HPDE6-E6E7 (cell line): ENCODE data around the gene NANS.

Source experiments
- DNase-seq: peaks from one replicate; pipeline ENCODE4 v3.0.0; 2011; ENCODE audit warnings: missing footprints; ENCODE audit errors: extremely low spot score

Gene NANS

DNA sequence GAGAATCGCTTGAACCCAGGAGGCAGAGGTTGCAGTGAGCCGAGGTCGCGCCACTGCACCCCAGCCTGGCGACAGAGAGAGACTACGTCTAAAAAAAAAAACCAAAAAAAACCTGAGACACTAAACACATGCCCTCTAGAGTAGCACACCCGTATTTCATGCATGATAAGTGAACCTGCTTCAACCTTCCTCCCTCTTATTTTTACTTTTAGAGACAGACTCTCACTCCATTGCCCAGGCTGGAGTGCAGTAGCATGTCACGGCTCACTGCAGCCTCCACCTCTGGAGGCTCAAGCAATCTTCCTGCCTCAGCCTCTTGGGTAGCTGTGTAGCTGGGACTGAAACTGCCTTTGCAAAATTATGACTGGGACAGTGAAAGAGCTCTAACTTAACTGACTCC lies 17.6 kb upstream of the NANS start:
- DNase-seq = no peak

DNA sequence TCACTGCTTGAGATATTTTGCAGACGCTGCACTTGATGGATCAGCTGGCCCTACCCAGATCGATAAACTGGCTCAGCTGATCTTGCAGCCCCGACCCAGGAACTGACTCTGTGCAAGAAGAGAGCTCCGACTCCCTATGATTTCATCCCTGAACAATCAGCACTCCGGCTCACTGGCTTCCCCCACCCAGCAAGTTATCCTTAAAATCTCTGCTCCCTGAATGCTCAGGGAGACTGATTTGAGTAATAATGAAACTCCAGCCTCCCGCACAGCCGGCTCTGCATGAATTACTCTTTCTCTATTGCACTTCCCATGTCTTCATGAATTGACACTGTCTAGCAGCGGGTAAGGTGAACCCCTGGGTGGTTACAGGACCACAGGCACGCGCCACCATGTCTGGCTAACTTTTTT lies 16.9 kb upstream of the NANS start:
- DNase-seq = no peak

DNA sequence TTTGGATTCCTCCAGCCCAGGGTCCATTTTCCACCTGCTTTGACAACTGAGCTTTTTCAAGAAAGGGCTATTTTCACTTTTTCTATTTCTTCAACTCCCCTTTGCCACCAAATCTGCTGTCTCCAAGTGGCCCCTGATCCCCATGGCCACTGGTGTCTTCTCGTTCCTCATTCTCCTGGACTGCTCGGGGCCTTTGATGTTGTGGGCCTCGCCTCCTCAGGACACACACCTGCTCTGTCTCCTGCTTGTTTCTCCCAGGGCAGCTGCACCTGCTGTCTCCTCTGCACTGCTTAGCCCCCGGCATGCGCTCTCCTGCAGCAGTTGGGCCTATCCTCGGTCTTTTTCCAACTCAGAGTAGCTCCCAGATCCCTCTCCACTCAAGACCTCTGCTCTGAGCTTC lies 16.3 kb upstream of the NANS start:
- DNase-seq = no peak

DNA sequence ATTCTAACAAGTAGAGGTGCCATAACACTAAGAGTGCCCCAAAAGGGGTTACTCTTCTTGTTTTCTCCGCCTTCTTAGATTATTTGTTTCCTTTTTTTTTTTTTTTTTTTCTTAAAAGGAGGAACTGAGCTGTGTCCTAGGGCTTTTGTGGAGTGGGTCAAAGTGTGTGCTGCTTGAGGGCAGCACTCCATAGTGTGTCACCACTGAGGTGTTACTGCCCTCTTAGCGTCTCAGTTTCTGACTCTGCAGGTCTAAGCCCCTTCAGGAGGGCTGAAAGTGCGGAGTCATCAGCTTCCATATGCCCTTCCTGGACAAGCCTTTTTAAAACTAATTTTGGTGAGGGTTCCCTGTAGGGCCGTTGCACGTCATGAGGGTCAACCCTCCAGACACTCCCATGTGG lies 12.6 kb upstream of the NANS start:
- no peak for DNase-seq

DNA sequence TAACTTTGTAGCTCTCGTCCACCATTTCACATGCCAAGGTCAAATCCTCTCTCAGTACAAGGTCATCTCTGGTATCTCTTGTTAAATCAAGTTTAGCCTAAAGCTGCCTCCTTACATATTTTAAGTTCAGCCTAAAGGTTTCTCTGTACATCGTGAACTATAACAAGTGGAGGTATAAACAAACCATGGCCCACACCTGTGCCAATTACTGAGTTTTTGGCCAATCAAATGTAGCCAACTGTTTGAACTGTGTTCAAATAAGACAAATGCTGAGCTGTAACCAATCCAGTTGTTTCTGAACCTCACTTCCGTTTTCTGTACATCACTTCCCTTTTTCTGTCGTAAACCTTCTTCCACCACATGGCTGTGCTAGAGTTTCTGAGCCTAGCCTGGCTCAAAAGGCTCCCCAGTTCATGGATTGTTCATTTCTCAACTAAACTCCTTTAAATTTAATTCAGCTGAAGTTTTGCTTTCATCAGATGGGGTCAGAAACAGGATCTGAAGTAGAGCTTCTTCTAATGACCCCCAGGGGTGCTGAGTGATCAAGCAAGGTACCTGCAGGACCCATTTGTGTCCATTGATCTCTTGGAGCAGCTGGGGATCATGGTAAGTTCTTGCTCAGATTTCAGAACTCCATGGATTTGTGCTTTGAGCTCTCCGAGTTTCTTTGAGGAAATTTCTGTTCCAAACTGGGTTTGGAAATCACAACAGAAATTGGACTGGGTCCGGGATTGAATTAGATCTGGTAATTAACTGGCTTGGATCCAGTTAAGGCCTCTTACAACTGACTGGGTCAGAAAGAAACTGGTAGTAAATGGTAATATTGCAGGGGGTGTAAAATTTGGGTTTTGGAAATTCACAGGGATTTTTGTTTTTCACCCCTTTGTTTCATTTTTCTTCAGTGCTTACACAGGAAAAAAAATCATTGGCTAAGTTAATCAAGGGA lies 11.0 kb upstream of the NANS start:
- DNase-seq = no peak

DNA sequence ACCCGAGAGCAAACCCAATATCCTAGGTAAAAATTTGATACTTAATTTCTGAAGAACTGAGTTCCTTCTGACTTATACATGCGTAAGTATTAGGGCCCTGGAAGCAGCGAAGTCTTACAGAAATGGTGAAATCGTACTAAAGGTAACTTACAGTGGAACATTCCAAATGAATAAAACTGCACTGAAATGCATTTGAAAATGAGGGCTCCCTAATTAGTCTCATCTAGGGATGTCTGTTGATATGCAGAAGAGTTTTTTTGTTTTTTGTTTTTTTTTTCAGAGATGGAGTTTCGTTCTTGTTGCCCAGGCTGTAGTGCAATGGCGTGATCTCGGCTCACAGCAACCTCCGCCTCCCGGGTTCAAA lies 10.4 kb upstream of the NANS start:
- DNase-seq = no peak

DNA sequence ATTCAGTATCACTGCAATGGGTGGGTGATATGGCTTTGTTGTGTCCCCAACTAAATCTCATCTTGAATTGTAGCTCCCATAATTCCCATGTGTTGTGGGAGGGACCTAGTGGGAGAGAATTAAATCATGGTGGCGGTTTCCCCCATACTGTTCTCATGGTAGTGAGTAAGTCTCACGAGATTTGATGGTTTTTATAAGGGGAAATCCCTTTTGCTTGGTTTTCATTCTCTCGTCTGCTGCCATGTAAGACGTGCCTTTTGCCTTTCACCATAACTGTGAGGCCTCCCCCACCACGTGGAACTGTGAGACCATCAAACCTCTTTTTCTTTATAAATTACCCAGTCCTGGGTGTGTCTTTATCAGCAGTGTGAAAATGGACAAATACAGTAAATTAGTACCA lies 9.5 kb upstream of the NANS start:
- no peak for DNase-seq

DNA sequence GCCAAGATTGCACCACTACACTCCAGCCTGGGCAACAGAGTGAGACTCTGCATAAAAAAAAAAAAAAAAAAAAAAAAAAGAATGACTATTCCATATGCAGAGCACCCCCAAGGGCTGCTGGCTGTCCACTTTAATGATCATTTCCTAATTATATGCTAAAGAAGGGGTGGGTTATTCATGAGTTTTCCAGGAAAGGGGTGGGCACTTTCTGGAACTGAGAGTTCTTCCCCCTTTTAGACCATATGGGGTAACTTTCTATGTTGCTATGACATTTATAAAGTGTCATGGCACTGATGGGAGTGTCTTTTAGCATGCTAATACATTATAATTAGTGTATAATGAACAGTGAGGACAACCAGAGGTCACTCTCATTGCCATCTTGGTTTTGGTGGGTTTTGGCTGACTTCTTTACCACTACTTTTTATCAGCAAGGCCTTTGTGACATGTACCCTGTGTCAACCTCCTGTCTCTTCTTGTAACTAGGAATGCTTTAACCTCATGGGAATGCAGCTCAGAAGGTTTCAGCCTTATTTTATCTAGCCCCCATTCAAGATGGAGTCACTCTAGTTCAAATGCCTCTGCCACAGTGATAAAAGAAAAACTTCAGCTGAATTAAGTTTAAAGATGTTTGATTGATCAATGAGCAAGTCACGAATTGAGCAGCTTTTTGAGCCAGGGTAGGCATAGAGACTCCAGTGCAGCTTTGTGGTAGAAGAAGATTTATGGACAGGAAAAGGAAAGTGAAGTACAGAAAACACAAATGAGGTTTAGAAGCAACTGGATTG lies 7.1 kb upstream of the NANS start:
- no peak for DNase-seq

DNA sequence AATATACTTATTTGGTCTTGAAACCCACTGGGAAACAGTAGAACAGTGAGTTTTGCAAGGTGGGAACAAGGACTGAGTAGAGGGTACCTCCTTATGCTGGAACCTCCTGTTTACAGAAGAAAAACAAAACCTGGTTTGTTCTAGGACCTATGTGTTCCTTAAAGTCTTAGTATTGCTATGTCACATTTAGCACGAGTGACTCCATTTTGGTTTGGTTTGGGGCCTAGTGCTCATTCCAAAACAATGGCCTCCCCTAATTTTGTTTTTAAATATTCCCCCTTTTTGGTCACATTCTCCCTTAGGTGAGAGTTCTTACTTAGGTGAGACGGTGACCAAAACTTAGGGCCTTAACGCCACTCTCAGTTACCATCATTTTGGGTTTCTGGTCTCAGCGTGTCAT lies 6.2 kb upstream of the NANS start:
- no peak for DNase-seq

DNA sequence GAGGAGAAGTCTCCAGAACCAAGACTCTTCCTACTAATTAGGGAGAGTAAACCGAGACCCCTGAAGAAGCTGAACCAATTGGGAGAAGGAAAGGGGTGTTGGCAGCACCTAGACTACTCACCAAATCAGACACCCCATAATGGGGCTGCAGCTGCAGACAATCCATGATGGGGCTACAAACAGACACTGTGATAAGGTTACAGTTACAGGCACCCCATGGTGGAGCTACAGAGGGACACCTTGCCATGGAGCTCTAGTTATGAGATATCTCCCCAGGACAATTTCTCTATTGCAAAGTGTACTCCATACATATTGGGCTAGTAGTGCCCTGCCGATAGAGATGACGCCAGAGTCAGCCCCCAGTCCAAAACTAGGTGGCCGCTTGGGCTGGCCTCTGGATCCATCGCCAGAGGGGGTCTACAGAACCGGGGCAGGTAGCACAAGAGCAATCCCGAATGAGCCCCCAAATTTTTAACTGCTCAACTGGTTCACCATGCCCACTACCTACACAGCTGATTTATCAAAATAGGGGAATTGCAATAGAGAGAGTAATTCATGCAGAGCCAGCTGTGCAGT lies 2.1 kb upstream of the NANS start:
- DNase-seq = no peak

DNA sequence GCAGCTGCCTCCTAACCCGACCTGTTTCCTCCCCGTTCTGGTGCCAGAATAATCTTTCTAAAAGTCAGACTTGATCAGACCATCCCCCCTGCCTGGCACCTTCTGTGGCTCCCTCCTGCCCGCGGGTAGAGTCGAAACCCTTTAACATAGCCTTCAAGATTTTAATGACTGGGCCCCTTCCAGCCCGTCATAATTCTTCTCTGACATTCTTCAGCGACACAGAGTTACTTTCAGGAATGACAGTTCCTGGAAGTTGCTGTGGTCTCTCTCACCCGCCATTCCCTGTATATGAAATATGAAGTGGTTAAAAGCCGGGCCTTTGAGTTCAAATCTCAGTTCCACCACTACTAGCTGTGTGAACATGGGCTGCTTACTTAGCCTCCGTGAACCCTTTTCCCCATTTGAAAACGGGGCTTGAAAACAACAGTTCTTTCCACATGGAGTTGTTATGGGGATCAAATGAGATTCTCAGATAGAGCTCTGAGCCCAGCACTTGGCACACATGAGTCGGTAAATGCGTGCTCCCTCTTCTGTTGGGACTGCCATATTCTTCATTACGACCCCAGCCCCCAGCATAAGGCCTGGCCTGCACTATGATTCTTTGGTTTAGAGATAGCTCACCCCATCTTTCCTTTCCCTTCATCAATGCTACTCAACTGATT lies 737 bp downstream of the NANS start:
- DNase-seq = no peak

DNA sequence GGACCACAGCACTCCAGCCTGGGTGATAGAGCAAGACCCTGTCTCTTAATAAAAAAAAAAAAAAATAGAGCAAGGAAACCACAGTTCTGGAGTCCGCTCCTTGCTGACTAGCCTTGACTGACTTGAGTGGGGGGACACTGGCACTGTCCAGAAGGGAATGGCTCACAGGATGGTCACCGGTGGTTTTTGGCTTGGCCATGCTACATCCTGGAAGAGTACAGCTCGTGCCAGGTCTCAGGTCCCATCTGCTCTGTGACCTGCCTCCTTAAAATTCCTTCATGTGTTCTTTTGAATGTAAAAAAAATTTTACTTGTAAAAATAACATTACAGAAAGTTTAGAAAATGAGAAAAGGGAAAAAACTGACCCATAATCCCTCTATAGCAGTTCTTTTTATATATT lies 5.6 kb downstream of the NANS start:
- DNase-seq = no peak

DNA sequence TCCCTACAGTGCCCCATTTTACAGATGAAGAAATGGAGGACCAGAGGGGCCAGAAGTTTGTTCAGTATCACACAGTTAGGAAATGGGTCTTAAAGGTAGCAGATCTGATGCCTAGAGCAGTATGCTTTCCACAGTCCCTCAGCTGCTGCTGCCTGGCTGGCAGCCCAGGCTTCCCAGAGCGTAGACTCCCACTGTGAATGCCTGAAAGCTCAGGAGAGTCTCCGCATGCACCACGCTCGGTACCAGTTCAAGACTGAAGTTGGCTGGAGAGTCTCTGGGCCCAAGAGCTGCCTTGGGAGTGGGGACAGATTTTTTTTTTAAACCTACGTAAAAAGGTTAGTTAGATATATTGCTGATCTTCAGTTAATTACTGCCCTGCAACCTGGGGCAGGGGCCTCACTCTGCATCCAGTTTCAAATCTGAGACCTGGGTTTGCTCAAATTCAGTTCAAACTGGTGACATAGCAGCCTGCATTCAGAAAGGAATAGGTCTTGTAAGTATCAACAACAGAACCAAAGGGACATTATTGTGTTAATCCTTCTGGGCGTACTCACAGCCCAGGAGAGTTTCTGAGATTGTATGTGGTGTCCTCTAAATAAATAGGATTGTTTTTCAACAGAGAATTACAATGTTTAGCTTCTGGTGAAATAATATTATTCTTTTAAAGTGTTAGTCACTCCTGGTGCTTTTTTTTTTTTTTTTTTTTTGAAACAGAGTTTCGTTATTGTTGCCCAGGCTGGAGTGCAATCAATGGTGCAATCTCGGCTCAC lies 8.3 kb downstream of the NANS start:
- no peak for DNase-seq

DNA sequence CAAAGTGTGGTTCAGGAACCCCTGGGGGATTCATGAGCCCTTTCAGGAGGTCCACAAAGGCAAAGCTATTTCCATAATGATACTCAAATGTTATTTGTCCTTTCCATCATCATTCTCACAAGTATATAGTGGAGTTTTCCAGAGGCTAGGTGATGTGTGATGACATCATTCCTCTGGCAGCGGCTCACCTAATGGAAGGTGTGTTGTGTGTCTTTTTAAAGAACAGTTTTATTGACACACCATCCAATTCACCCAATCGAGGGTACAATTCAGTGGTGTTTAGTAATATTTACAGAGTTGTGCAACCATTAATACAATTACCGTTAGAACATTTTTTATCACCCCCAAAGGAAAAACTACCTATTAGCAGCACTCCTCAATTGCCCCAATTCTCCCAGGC lies 9.7 kb downstream of the NANS start:
- DNase-seq = no peak

DNA sequence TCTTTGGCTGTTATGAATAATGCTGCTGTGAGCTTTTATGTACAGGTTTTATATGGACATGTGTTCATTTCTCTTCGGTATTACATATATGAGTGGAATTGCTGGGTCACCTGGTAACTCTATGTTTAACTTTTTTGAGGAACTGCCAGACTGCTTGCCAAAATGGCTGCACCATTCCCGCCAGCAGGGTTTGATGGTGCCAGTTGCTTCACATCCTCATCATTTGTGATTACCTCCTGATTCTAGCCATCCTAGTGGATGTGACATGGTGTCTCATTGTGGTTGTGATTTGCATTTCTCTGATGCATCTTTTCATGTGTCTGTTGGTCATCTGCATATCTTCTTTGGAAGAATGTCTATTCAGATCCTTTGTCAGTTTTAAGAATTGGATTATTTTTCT lies 10.7 kb downstream of the NANS start:
- DNase-seq = no peak

DNA sequence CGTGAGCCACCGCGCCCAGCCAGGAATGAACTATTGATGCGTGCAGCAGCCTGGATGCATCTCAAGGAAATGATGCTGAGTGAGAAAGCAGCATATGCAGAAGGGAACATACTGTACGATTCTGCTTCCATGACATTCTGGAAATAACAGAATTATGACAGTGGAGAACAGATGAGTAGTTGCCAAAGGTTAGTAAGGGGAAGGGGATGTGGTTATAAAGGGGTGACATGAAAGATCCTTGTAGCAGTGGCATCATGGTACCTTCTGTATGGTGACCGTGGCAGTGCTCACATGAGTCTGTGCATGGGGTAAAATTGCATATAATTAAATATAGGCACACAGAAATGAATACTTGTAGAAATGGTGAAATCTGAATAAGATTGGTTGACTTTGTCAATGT lies 13.0 kb downstream of the NANS start:
- no peak for DNase-seq

DNA sequence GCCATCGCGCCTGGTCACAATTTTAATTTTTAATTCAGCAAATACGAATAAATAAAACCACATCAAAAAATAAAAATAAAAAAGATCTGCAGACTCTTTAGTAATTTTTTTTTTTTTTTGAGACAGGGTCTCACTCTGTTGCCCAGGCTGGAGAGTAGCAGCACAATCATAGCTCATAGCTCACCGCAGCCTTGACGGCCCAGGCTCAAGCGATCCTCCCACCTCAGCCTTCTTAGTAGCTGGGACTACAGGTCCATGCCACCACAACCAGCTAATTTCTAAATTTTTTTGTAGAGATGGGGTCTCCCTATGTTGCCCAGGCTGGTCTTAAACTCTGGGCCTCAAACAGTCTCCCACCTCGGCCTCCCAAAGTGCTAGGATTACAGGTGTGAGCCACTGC lies 14.2 kb downstream of the NANS start:
- DNase-seq = no peak

DNA sequence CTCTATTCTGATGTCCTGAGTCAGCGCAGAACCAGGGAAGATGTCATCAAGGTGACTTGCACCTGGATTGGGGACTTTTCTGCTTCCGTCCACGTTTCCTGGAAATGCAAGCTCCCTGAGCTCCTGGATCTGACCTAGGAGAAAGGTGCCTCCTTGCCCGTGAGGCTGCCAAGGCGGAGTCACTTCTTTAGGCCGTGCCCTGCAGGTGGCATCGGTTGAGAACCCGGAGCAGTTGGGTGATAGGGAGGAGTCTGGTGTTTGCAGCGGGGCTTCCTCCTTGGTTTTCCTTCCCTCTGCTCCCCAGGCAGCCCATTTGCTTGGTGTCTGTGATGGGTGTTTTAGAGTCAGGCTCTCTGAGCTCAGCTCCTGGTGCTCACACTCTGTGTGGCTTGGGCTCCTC lies 15.2 kb downstream of the NANS start:
- no peak for DNase-seq

DNA sequence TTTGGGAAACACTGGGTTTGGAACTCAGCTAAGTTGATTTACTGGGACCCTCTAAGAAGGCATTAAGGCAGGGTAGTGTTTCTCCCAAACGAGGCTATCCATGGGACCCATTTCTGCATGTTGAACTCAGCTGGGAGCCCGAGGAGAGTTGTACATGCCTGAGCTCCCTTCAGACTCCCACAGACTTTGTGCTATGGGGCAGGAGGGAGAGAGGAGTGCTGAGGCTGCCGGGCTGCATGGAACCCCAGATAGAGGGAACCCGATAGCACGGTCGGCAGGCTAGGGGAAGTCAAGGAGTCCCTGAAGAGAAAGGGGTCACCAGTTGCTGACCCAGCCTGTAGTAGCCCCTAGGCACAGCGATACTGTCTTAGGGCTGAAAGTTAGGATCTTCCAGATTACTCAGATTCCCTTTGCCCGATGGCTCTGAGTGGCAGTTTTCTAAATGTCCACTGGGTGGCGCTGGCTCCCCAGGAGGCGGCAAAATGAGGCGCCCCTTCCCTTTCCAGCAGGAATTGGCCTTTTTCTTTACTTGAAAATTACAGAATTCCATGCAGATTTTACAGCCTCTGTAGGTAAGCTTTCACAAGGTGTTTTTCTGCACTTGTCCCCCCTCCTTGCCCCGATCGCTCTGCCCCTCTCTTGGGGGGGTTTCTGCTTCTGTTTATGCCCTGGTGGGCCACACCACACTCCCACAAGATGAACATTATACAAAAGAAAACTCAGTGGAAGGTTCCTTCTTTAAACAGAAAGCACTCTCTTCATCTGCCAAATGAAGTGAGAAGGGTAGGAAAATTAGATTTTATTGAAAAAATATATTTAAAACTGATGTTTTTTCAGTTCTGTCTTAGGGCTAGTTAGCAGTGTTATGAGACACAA lies 17.8 kb downstream of the NANS start:
- DNase-seq = peak; percentile 60

DNA sequence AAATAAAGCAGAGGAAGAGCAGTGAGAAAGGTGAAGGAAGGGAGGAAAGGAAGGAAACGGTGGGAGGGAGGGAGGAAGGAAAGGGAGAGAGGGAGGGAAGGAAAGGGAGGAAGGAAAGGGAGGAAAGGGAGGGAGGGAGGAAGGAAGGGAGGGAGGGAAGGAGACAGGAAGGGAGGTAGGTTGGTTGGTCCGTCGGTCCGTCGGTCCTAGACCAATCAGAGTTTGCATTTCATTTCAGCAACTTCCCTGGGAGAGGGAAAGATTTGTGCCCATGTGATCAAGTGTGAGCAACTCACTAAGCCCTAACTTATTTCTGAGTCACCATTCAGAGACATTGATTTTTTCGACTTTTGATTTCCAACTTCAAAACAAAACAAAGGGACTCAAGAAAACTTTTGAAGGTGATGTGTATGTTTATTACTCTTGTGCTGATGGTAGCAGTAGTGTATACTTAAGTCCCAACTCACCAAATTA lies 18.8 kb downstream of the NANS start:
- DNase-seq = peak; percentile 75
